Glutamatergic neuron (in vitro differentiated cells): ENCODE results near the gene TRPC3. TPM values are rescaled to one million over a fixed set of nuclear protein-coding genes. Genes with fewer than 3 reads are reported as not detected.

Experiments used
- DNase-seq: peaks from one replicate; pipeline ENCODE4 v3.0.0; 2022
- H3K27ac Mint-ChIP-seq: one replicate; pipeline ENCODE4 v1.8.0; 2020; ENCODE audit warnings: mild to moderate bottlenecking, mixed read lengths, inconsistent platforms; ENCODE audit not compliant: unreplicated experiment
- H3K27me3 Mint-ChIP-seq: one replicate; pipeline ENCODE4 v1.8.0; 2020; ENCODE audit warnings: mild to moderate bottlenecking, moderate library complexity, mixed read lengths, inconsistent platforms; ENCODE audit not compliant: unreplicated experiment
- H3K36me3 Mint-ChIP-seq: one replicate; pipeline ENCODE4 v1.8.0; 2020; ENCODE audit warnings: mild to moderate bottlenecking, mixed read lengths, inconsistent platforms; ENCODE audit not compliant: unreplicated experiment
- H3K4me1 Mint-ChIP-seq: one replicate; pipeline ENCODE4 v1.8.0; 2020; ENCODE audit warnings: mild to moderate bottlenecking, low read depth, mixed read lengths, inconsistent platforms; ENCODE audit not compliant: unreplicated experiment
- H3K4me3 Mint-ChIP-seq: one replicate; pipeline ENCODE4 v1.8.0; 2020; ENCODE audit warnings: mild to moderate bottlenecking, mixed read lengths, inconsistent platforms; ENCODE audit not compliant: unreplicated experiment
- H3K9me3 Mint-ChIP-seq: one replicate; pipeline ENCODE4 v1.8.0; 2020; ENCODE audit warnings: mild to moderate bottlenecking, moderate library complexity, mixed read lengths, inconsistent platforms; ENCODE audit not compliant: unreplicated experiment
- CTCF ChIP-seq: fragments of 200-600 bp; sonication (generic); IDR thresholded peaks from one replicate; pipeline ENCODE4 v1.5.0; 2021; ENCODE audit not compliant: partially characterized antibody, unreplicated experiment
- total RNA-seq: library from RNA; stranded (reverse); fragmentation: NEBNext Ultra II Directional; extraction: Animal tissue kit (Norgen Biotek cat#: 25700); gene quantifications from one replicate; pipeline ENCODE4 v1.2.1, GENCODE V29; 2021; ENCODE audit not compliant: unreplicated experiment

Gene TRPC3
- total RNA-seq, 1 donor from 2014 or later, result 0.66 TPM

- H3K4me1 Mint-ChIP-seq, result no peaks in the 10 kb centered on the region
- no peak for DNase-seq
- H3K27ac Mint-ChIP-seq, result no peak overlapping the region
These were observed 13.4 kb downstream of the TRPC3 start for GRCh38 chr4:121938282-121939092.

GRCh38 chr4:121936101-121936500 is 15.8 kb downstream of the TRPC3 start:
- Mint-ChIP-seq H3K4me1 (no peaks in the 10 kb centered on the region), H3K4me3 (no peak overlapping the region), H3K27me3 (peaks cover 2% of the 10 kb centered on the region), H3K27ac (no peak overlapping the region), H3K9me3 (peaks cover 4% of the 10 kb centered on the region), H3K36me3 (no peaks in the 10 kb centered on the region)
- DNase-seq, result no peak
- TF ChIP-seq CTCF, result no peak

More at GRCh38 chr4:121938282-121939092, 13.4 kb downstream of the TRPC3 start:
- H3K36me3 Mint-ChIP-seq, result no peaks in the 10 kb centered on the region
- no peak for TF ChIP-seq CTCF
- H3K9me3 Mint-ChIP-seq, result no peaks in the 10 kb centered on the region
- H3K4me3 Mint-ChIP-seq, result no peak overlapping the region
- peaks cover 2% of the 10 kb centered on the region for H3K27me3 Mint-ChIP-seq

GRCh38 chr4:121934635-121935034 is 17.2 kb downstream of the TRPC3 start:
- Mint-ChIP-seq H3K27ac (no peak overlapping the region), H3K4me1 (no peaks in the 10 kb centered on the region), H3K27me3 (no peaks in the 10 kb centered on the region), H3K36me3 (no peaks in the 10 kb centered on the region), H3K9me3 (peaks cover 4% of the 10 kb centered on the region), H3K4me3 (no peak overlapping the region)
- no peak for DNase-seq
- no peak for TF ChIP-seq CTCF

- Mint-ChIP-seq H3K36me3 (no peaks in the 10 kb centered on the region), H3K27ac (no peak overlapping the region), H3K27me3 (no peaks in the 10 kb centered on the region), H3K4me3 (no peak overlapping the region), H3K9me3 (peaks cover 4% of the 10 kb centered on the region), H3K4me1 (no peaks in the 10 kb centered on the region)
- no peak for DNase-seq
- no peak for TF ChIP-seq CTCF
These were observed 19.5 kb downstream of the TRPC3 start for GRCh38 chr4:121932212-121932974.

GRCh38 chr4:121930304-121930703 is 21.6 kb downstream of the TRPC3 start:
- no peak for DNase-seq
- no peak for TF ChIP-seq CTCF
- Mint-ChIP-seq H3K9me3 (peaks cover 4% of the 10 kb centered on the region), H3K27me3 (no peaks in the 10 kb centered on the region), H3K4me1 (no peaks in the 10 kb centered on the region), H3K4me3 (no peak overlapping the region), H3K36me3 (no peaks in the 10 kb centered on the region), H3K27ac (no peak overlapping the region)
